ENCODE measurements around the gene RFC5. TPM values are rescaled to one million over a fixed set of nuclear protein-coding genes. Genes with fewer than 3 reads are reported as not detected.
"Not testable (repeated sequence)": the region's sequence is repeated elsewhere in the genome, so short reads cannot be mapped to it uniquely, and the experiment has no call there.

The RFC5 gene
- total RNA-seq, 1 experiment from 2014 or later = 62.1 TPM

DNA sequence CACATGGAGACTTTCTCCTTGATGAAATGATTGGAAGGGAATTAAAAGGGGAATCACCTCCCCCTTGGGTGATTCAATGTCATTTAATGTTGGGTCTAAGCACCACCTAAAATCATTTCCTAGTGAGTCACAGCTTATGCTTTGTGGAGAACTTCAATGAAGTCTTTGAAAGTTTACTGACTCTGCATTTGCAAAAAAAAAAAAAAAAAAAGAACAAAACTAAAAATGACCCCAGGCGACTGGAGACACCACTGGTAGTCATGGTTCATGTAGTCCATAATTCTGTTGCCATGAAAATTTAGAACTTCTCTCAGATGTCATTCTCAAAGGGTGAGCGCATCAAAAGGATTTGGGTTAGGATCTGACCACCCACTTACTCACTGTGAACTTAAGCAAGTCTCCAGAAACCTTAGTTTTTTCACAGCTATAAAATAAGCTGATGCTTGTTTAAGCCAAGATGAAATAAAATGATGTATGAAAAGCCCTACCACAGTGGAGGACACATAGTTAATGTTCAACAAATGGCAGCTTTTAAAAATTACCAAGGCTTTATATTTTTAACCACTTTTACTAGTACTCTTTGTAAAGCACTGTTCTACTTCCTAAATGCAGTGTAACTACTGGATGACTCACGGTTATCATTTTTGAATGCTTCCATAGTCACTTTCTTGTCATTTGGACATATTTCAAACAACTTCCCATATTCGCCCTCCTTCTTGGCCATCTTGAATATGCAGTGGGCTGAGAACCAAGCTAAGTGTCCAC lies 29.6 kb upstream of the RFC5 start:
- Histone ChIP-seq H3K27me3 (replicated peaks; ENCODE audit: insufficient read depth, low read depth, low read length, poor library complexity) (no peaks in the 10 kb centered on the region), H3K36me3 (ENCODE audit: insufficient read depth, low read length, poor library complexity, severe bottlenecking) (no peaks in the 10 kb centered on the region), H3K27ac (ENCODE audit: low read depth, low read length, poor library complexity, severe bottlenecking) (no peak overlapping the region), H3K4me3 (ENCODE audit: low read depth, low read length, poor library complexity, severe bottlenecking) (no peak overlapping the region), H3K4me1 (ENCODE audit: insufficient read depth, low read length, poor library complexity, severe bottlenecking) (no peaks in the 10 kb centered on the region), H3K9me3 (ENCODE audit: low read depth, low read length, poor library complexity, severe bottlenecking) (no peaks in the 10 kb centered on the region)
- DNase-seq (ENCODE audit: low spot score) = peak; percentile 7
- intact Hi-C loops (cut with micrococcal nuclease; ENCODE audit: unreplicated experiment) = no loop called here
- BruUV-seq (replicated peaks) = no TSS peak
- ChIA-PET POLR2A (ENCODE audit: low non-redundant PET) (interaction anchor here (0.6 kb wide), 1 partner anchor 75 kb away, joined by 7 read pairs; no protein-coding TSS in a partner anchor), CTCF (no interaction called here)
- TF ChIP-seq, protein P1, sequence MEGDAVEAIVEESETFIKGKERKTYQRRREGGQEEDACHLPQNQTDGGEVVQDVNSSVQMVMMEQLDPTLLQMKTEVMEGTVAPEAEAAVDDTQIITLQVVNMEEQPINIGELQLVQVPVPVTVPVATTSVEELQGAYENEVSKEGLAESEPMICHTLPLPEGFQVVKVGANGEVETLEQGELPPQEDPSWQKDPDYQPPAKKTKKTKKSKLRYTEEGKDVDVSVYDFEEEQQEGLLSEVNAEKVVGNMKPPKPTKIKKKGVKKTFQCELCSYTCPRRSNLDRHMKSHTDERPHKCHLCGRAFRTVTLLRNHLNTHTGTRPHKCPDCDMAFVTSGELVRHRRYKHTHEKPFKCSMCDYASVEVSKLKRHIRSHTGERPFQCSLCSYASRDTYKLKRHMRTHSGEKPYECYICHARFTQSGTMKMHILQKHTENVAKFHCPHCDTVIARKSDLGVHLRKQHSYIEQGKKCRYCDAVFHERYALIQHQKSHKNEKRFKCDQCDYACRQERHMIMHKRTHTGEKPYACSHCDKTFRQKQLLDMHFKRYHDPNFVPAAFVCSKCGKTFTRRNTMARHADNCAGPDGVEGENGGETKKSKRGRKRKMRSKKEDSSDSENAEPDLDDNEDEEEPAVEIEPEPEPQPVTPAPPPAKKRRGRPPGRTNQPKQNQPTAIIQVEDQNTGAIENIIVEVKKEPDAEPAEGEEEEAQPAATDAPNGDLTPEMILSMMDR (conservative IDR thresholded peaks at IDR 0.05; ENCODE audit: low read depth, low read length) = no peak

DNA sequence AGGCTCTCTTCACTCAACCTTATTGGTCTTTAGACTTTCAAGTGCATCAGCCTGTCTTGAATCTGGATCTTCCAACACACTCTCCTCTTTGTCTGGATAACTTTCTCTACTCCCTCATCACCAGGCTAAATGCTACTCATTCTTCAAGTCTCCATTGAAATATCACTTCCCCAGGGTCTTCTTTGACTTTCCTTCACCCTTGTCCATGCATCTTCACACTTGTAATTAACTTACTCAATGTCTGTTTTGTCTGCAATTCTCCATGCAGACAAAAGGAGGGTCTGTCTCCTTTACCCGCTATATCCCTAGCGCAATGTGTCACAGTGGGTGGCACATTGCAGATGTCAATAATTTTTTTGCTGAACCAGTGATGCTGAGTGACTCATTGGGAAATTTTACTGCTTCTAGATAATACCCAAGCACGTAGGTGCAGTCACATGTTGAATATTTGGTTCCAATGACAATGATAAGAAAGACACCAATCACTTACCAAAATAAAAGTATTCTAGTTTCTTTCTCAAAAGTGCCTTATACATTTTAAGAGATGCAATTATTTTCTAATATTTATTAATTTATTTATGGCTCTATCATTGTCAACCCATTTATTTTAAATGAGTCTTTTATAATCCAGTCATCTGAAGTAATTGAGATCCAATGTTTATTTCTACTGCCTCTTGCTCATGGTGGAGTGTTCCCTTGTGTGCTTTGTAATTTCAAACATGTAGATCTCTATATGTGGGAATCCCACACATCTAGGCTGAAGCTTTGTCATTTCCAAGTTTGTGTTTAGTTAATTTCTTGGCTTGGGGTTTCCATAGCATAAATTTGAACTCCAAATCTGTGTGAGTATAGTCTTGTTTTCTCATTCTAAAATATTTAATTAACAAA lies 21.7 kb upstream of the RFC5 start:
- Histone ChIP-seq H3K4me1 (ENCODE audit: insufficient read depth, low read length, poor library complexity, severe bottlenecking) (no peaks in the 10 kb centered on the region), H3K9me3 (ENCODE audit: low read depth, low read length, poor library complexity, severe bottlenecking) (no peaks in the 10 kb centered on the region), H3K4me3 (ENCODE audit: low read depth, low read length, poor library complexity, severe bottlenecking) (no peak overlapping the region), H3K27ac (ENCODE audit: low read depth, low read length, poor library complexity, severe bottlenecking) (no peak overlapping the region), H3K27me3 (replicated peaks; ENCODE audit: insufficient read depth, low read depth, low read length, poor library complexity) (no peaks in the 10 kb centered on the region), H3K36me3 (ENCODE audit: insufficient read depth, low read length, poor library complexity, severe bottlenecking) (no peaks in the 10 kb centered on the region)
- ChIA-PET CTCF (no interaction called here), POLR2A (ENCODE audit: low non-redundant PET) (no interaction called here)
- no TSS peak for BruUV-seq (replicated peaks)
- intact Hi-C loops (cut with micrococcal nuclease; ENCODE audit: unreplicated experiment) = no loop called here
- DNase-seq (ENCODE audit: low spot score) = no peak
- TF ChIP-seq, protein P1 (conservative IDR thresholded peaks at IDR 0.05; ENCODE audit: low read depth, low read length) = no peak
- no peak for TF ChIP-seq EZH2 (IDR thresholded peaks at IDR 0.05; ENCODE audit: borderline replicate concordance, low read depth, low read length, poor library complexity, severe bottlenecking)

DNA sequence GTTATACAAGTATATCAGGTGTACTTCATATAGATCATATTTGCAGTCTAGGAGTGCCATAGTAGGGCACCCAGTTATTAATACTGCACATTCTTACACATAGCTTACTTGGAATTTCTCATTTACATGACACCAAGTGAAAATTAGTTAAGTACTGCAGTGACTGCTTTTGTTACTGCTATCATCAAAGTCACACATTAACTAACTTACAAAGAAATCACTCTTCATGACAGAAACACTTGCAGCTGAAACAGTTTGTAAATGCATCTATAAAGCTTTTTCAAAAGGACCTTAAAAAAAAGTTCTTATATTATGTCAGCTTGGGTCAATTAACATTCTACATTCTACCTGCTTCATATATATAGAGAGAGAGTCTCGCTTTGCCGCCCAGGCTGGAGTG lies 17.8 kb upstream of the RFC5 start:
- H3K36me3 ChIP-seq (ENCODE audit: insufficient read depth, low read length, poor library complexity, severe bottlenecking) = no peaks in the 10 kb centered on the region
- no peak for DNase-seq (ENCODE audit: low spot score)
- H3K4me1 ChIP-seq (ENCODE audit: insufficient read depth, low read length, poor library complexity, severe bottlenecking) = no peaks in the 10 kb centered on the region
- no peaks in the 10 kb centered on the region for H3K27me3 ChIP-seq (replicated peaks; ENCODE audit: insufficient read depth, low read depth, low read length, poor library complexity)
- TF ChIP-seq, protein P1 (conservative IDR thresholded peaks at IDR 0.05; ENCODE audit: low read depth, low read length) = no peak
- no peak overlapping the region for H3K27ac ChIP-seq (ENCODE audit: low read depth, low read length, poor library complexity, severe bottlenecking)
- intact Hi-C loops (cut with micrococcal nuclease; ENCODE audit: unreplicated experiment) = no loop called here
- ChIA-PET CTCF (no interaction called here), POLR2A (ENCODE audit: low non-redundant PET) (no interaction called here)
- no peaks in the 10 kb centered on the region for H3K9me3 ChIP-seq (ENCODE audit: low read depth, low read length, poor library complexity, severe bottlenecking)
- no peak overlapping the region for H3K4me3 ChIP-seq (ENCODE audit: low read depth, low read length, poor library complexity, severe bottlenecking)
- no TSS peak for BruUV-seq (replicated peaks)

DNA sequence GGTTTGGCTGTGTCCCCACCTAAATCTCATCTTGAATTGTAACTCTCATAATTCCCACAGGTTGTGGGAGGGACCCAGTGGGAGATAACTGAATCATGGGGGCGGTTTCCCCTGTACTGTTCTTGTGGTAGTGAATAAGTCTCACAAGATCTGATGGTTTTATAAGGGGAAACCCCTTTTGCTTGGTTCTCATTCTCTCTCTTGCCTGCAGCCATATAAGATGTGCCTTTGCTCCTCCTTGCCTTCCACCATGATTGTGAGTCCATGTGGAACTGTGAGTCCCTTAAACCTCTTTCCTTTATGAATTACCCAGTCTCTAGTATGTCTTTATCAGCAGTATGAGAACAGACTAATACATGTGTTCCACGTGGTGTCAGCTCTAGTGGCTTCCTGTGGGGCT lies 16.7 kb upstream of the RFC5 start:
- H3K4me1 ChIP-seq (ENCODE audit: insufficient read depth, low read length, poor library complexity, severe bottlenecking); H3K27ac ChIP-seq (ENCODE audit: low read depth, low read length, poor library complexity, severe bottlenecking); intact Hi-C loops (cut with micrococcal nuclease; ENCODE audit: unreplicated experiment); BruUV-seq (replicated peaks); POLR2A ChIA-PET (ENCODE audit: low non-redundant PET); DNase-seq (ENCODE audit: low spot score); H3K27me3 ChIP-seq (replicated peaks; ENCODE audit: insufficient read depth, low read depth, low read length, poor library complexity); H3K9me3 ChIP-seq (ENCODE audit: low read depth, low read length, poor library complexity, severe bottlenecking); CTCF ChIA-PET; H3K4me3 ChIP-seq (ENCODE audit: low read depth, low read length, poor library complexity, severe bottlenecking); H3K36me3 ChIP-seq (ENCODE audit: insufficient read depth, low read length, poor library complexity, severe bottlenecking): not testable (repeated sequence)
